Keratinocyte (primary cell): ENCODE measurements around the gene PDIA4. TPM values are rescaled to one million over a fixed set of nuclear protein-coding genes. Genes with fewer than 3 reads are reported as not detected.

Experiments
- DNase-seq: peaks from one replicate; pipeline ENCODE4 v3.0.0-alpha.2; 2011; ENCODE audit warnings: low read depth, missing footprints, low spot score
- FAIRE-seq: peaks from 2 replicates; lab custom pipeline; 2011; peaks lifted over from hg19 to GRCh38; lab: Jason Lieb, UNC
- H2AFZ ChIP-seq: 2 replicates; pipeline ENCODE4 v1.6.0; 2012; ENCODE audit warnings: low read length, control low read depth, inconsistent platforms; ENCODE audit not compliant: control insufficient read depth
- H3K27ac ChIP-seq: 2 replicates; pipeline ENCODE4 v1.5.1; 2011; ENCODE audit warnings: low read length; ENCODE audit not compliant: control insufficient read depth, insufficient read depth
- H3K27me3 ChIP-seq: 3 replicates; pipeline ENCODE4 v1.6.0; 2011; ENCODE audit warnings: low read length; ENCODE audit not compliant: control insufficient read depth, insufficient read depth; ENCODE audit errors: extremely low read depth
- H3K36me3 ChIP-seq, 2 experiments: 2 replicates in 1 of 2; 3 replicates in 1 of 2; pipeline ENCODE4 v1.5.1; 2011; ENCODE audit warnings: low read length in 2 of 2, mild to moderate bottlenecking in 1 of 2; ENCODE audit not compliant: control insufficient read depth in 2 of 2, insufficient read depth in 2 of 2; ENCODE audit errors: extremely low read depth in 1 of 2
- H3K4me1 ChIP-seq: 3 replicates; pipeline ENCODE4 v1.5.1; 2011; ENCODE audit warnings: low read length; ENCODE audit not compliant: control insufficient read depth, insufficient read depth; ENCODE audit errors: extremely low read depth
- H3K4me2 ChIP-seq: 3 replicates; pipeline ENCODE4 v1.6.0; 2011; ENCODE audit warnings: low read depth, low read length; ENCODE audit not compliant: control insufficient read depth, insufficient read depth; ENCODE audit errors: extremely low read depth
- H3K4me3 ChIP-seq, 3 experiments: fragments of 200-600 bp in 1 of 3; sonication (generic) in 1 of 3; 2 replicates in 2 of 3; 3 replicates in 1 of 3; pipeline ENCODE4 v1.5.1; 2011 to 2016; ENCODE audit warnings: low read length in 3 of 3, mild to moderate bottlenecking in 3 of 3, control low read depth in 2 of 3, inconsistent platforms in 1 of 3, low read depth in 1 of 3, mixed read lengths in 1 of 3, mixed run types in 1 of 3, moderate library complexity in 1 of 3; ENCODE audit not compliant: control insufficient read depth in 2 of 3, insufficient read depth in 2 of 3; ENCODE audit errors: extremely low read depth in 1 of 3
- H3K79me2 ChIP-seq: 2 replicates; pipeline ENCODE4 v1.6.0; 2012; ENCODE audit warnings: low read length; ENCODE audit not compliant: control insufficient read depth, insufficient read depth
- H3K9ac ChIP-seq: 3 replicates; pipeline ENCODE4 v1.6.0; 2011; ENCODE audit warnings: low read length; ENCODE audit not compliant: control insufficient read depth, insufficient read depth; ENCODE audit errors: extremely low read depth
- H3K9me1 ChIP-seq: 3 replicates; pipeline ENCODE4 v1.6.0; 2011; ENCODE audit warnings: low read length; ENCODE audit not compliant: control insufficient read depth, insufficient read depth; ENCODE audit errors: extremely low read depth
- H3K9me3 ChIP-seq: 2 replicates; pipeline ENCODE4 v1.5.1; 2012; ENCODE audit warnings: low read depth, low read length; ENCODE audit not compliant: control insufficient read depth
- H4K20me1 ChIP-seq: 3 replicates; pipeline ENCODE4 v1.6.0; 2011; ENCODE audit warnings: low read length; ENCODE audit not compliant: control insufficient read depth, insufficient read depth; ENCODE audit errors: extremely low read depth
- CTCF ChIP-seq, 3 experiments: IDR thresholded peaks in 1 of 3; conservative IDR thresholded peaks in 1 of 3; optimal IDR thresholded peaks in 1 of 3; 2 replicates in 2 of 3; 3 replicates in 1 of 3; pipeline versions ENCODE3 to v1.5.1; 2011; ENCODE audit warnings: low read length in 3 of 3, mild to moderate bottlenecking in 3 of 3, moderate library complexity in 2 of 3, control low read depth in 1 of 3, inconsistent platforms in 1 of 3; ENCODE audit not compliant: insufficient read depth in 2 of 3; ENCODE audit errors: extremely low read depth in 1 of 3
- EZH2 ChIP-seq: IDR thresholded peaks from one replicate; pipeline ENCODE4 v1.6.1; 2012; ENCODE audit warnings: inconsistent platforms, mild to moderate bottlenecking, low read length, moderate library complexity
- dilution Hi-C: fragments of 300-500 bp; cut with MboI; formaldehyde crosslinking; loops from one replicate; pipeline ENCODE4 v1.7.0; 2020; ENCODE audit warnings: low sequenced_read_pairs; ENCODE audit not compliant: extremely low pct_ligation_motif_present
- polyA plus RNA-seq, 5 experiments: library from polyadenylated mRNA; depleted of rRNA in 3 of 5; stranded (reverse) in 3 of 5; stranded (forward) in 1 of 5; unstranded in 1 of 5; fragments of >200 nt; gene quantifications; 1 replicate in 1 of 5; 2 replicates in 3 of 5; 3 replicates in 1 of 5; pipeline versions ENCODE4 v1.2.1 to v1.2.3, GENCODE V29; 2011 to 2012; ENCODE audit warnings: missing spikeins in 2 of 5, low read depth in 1 of 5, low replicate concordance in 1 of 5

The PDIA4 gene
- polyA plus RNA-seq, 1 donor (not counting 4 experiments of a cell fraction or from before 2014, with no cell fraction given) = 145 TPM

GRCh38 chr7:149001427-149002068 is 26.8 kb downstream of the PDIA4 start:
- Histone ChIP-seq H3K4me1 (no peaks in the 10 kb centered on the region), H2AFZ (no peak overlapping the region), H3K79me2 (no peaks in the 10 kb centered on the region), H4K20me1 (no peaks in the 10 kb centered on the region), H3K27me3 (no peaks in the 10 kb centered on the region), H3K36me3 (peaks cover 30 to 39% of the 10 kb centered on the region in 2 experiments), H3K4me3 (no peak overlapping the region), H3K9me3 (no peaks in the 10 kb centered on the region), H3K27ac (no peak overlapping the region), H3K9me1 (no peaks in the 10 kb centered on the region), H3K4me2 (no peak overlapping the region), H3K9ac (no peak overlapping the region)
- dilution Hi-C loops = no loop called here
- no peak for TF ChIP-seq CTCF (optimal IDR thresholded peaks at IDR 0.05 in 1 of 3, IDR thresholded peaks at IDR 0.05 in 1 of 3, conservative IDR thresholded peaks at IDR 0.05 in 1 of 3; ENCODE audit: extremely low read depth in 1 of 3, insufficient read depth in 2 of 3, low read length in 3 of 3)
- TF ChIP-seq EZH2 = no peak
- no peak for FAIRE-seq
- no peak for DNase-seq

- Histone ChIP-seq H3K9me1 (no peaks in the 10 kb centered on the region), H3K4me3 (no peak overlapping the region), H4K20me1 (no peaks in the 10 kb centered on the region), H3K9ac (no peak overlapping the region), H3K36me3 (peaks cover 24 to 33% of the 10 kb centered on the region in 2 experiments), H2AFZ (no peak overlapping the region), H3K9me3 (no peaks in the 10 kb centered on the region), H3K4me1 (no peaks in the 10 kb centered on the region), H3K27ac (no peak overlapping the region), H3K4me2 (no peak overlapping the region), H3K27me3 (no peaks in the 10 kb centered on the region), H3K79me2 (no peaks in the 10 kb centered on the region)
- dilution Hi-C loops = no loop called here
- FAIRE-seq (no peak), DNase-seq (no peak)
- TF ChIP-seq EZH2 (no peak), CTCF (optimal IDR thresholded peaks at IDR 0.05 in 1 of 3, IDR thresholded peaks at IDR 0.05 in 1 of 3, conservative IDR thresholded peaks at IDR 0.05 in 1 of 3; ENCODE audit: extremely low read depth in 1 of 3, insufficient read depth in 2 of 3, low read length in 3 of 3) (no peak)
Observed at GRCh38 chr7:149000961-149001360, 27.3 kb downstream of the PDIA4 start.
